Measurements from ENCODE around the gene FBXO24. TPM values are rescaled to one million over a fixed set of nuclear protein-coding genes. Genes with fewer than 3 reads are reported as not detected.

Gene FBXO24
- total RNA-seq, 2 donors from 2014 or later: 2.3 to 9.7 TPM

- no peak for TF ChIP-seq POLR2A (IDR thresholded peaks at IDR 0.05)
- TF ChIP-seq POLR2AphosphoS5 (IDR thresholded peaks at IDR 0.05): no peak
- TF ChIP-seq CTCF (IDR thresholded peaks at IDR 0.05): no peak
- intact Hi-C loops (cut with DNase I): loop anchor here (5.0 kb wide), 1 partner anchor 46 kb away; the partner anchor contains the start of gene AGFG2
- DNase-seq (ENCODE audit: low spot score): peak; percentile 35
- Histone ChIP-seq H3K4me3 (peak overlapping the region; percentile 76 to 98), H3K27me3 (replicated peaks; ENCODE audit: insufficient read depth) (no peaks in the 10 kb centered on the region), H3K9me3 (no peaks in the 10 kb centered on the region), H3K4me1 (replicated peaks) (peaks cover 32% of the 10 kb centered on the region), H3K36me3 (peaks cover 6 to 21% of the 10 kb centered on the region in 2 donors), H3K27ac (peak overlapping the region; percentile 96 to 99)
- WGBS: 44% methylated on average over 19 of the region's 23 CpGs
These were observed 2.7 kb upstream of the FBXO24 start for GRCh38 chr7:100583132-100584053.

GRCh38 chr7:100584054-100584682 lies 2.0 kb upstream of the FBXO24 start:
- Histone ChIP-seq H3K27ac (peak overlapping the region; percentile 96 to 99), H3K4me3 (peak overlapping the region; percentile 76 to 98), H3K9me3 (no peaks in the 10 kb centered on the region), H3K27me3 (replicated peaks; ENCODE audit: insufficient read depth) (no peaks in the 10 kb centered on the region), H3K4me1 (replicated peaks) (peaks cover 32% of the 10 kb centered on the region), H3K36me3 (peaks cover 6 to 13% of the 10 kb centered on the region in 2 donors)
- no peak for DNase-seq (ENCODE audit: low spot score)
- 31% methylated on average over 15 of the region's 15 CpGs for WGBS
- TF ChIP-seq POLR2AphosphoS5 (IDR thresholded peaks at IDR 0.05): no peak
- intact Hi-C loops (cut with DNase I): loop anchor here (5.0 kb wide), 1 partner anchor 47 kb away; the partner anchor contains the start of gene AGFG2

GRCh38 chr7:100584683-100585510 lies 1.2 kb upstream of the FBXO24 start:
- no peaks in the 10 kb centered on the region for H3K27me3 ChIP-seq (replicated peaks; ENCODE audit: insufficient read depth)
- H3K4me3 ChIP-seq: peak overlapping the region; percentile 76 to 98
- H3K36me3 ChIP-seq: peaks cover 6 to 8% of the 10 kb centered on the region in 2 donors
- H3K27ac ChIP-seq: peak overlapping the region; percentile 96 to 99
- DNase-seq (ENCODE audit: low spot score): no peak
- H3K9me3 ChIP-seq: no peaks in the 10 kb centered on the region
- TF ChIP-seq POLR2AphosphoS5 (IDR thresholded peaks at IDR 0.05): no peak
- WGBS: 3% methylated on average over 20 of the region's 20 CpGs
- intact Hi-C loops (cut with DNase I): loop anchor here (5.0 kb wide), 2 partner anchors 48 to 107 kb away; partner anchors contain the start of genes AGFG2 and GIGYF1
- H3K4me1 ChIP-seq (replicated peaks): peaks cover 32% of the 10 kb centered on the region

GRCh38 chr7:100585511-100586265 lies 440 bp upstream of the FBXO24 start, which contains the start of gene LRCH4:
TSS of gene LRCH4 (minus strand) at chr7:100586129. CDS start at chr7:100586100, 29 bp downstream.
- WGBS: 1% methylated on average over 47 of the region's 61 CpGs
- peak within 1 kb of the TSS; percentile 76 to 98 for H3K4me3 ChIP-seq
- peak; percentile 49 for DNase-seq (ENCODE audit: low spot score)

More at GRCh38 chr7:100585511-100586265, 440 bp upstream of the FBXO24 start, which contains the start of gene LRCH4:
- Histone ChIP-seq H3K27ac (peak within 1 kb of the TSS; percentile 96 to 99), H3K36me3 (peaks cover 6 to 8% of the 10 kb centered on the region in 2 donors), H3K9me3 (no peaks in the 10 kb centered on the region), H3K27me3 (replicated peaks; ENCODE audit: insufficient read depth) (no peaks in the 10 kb centered on the region), H3K4me1 (replicated peaks) (peaks cover 32% of the 10 kb centered on the region)
- TF ChIP-seq POLR2AphosphoS5 (IDR thresholded peaks at IDR 0.05) (peak; percentile 98), CTCF (IDR thresholded peaks at IDR 0.05) (peak in 2 of 4 experiments; percentile 8 to 23), POLR2A (IDR thresholded peaks at IDR 0.05) (peak; percentile 97)
- intact Hi-C loops (cut with DNase I): loop anchor here (5.0 kb wide), 1 partner anchor 107 kb away; the partner anchor contains the start of gene GIGYF1

Measured in prostate gland (tissue), 2 donors.